Measurements from ENCODE around the gene RPP40.

Gene RPP40

DNA sequence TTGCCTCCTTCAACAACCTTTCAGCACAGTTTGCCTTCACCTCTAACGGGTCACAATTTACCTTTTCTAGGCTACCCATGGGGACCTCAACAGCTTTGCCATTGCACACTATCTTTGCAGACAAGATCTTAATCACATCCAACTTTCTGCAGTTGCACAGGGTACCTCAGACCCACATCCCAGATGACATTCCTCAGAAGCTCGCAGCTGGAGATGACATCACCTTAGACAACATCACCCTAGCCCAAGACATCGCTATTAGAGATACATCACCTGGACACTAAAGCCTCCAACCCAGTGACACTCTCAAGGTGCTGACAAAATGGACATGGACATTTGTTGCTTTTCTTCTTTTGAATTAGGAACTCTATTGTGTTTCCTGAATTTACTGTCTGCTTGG lies 38.6 kb upstream of the RPP40 start:
- Histone ChIP-seq H3K27me3 (ENCODE audit: insufficient read depth, low read length, poor library complexity) (no peaks in the 10 kb centered on the region), H4K20me1 (ENCODE audit: insufficient read depth, low read length) (no peaks in the 10 kb centered on the region), H3K36me3 (ENCODE audit: insufficient read depth, low read length) (no peaks in the 10 kb centered on the region), H3K79me2 (ENCODE audit: insufficient read depth, low read length) (no peaks in the 10 kb centered on the region), H3K27ac (ENCODE audit: low read length) (no peak overlapping the region), H3K4me1 (ENCODE audit: insufficient read depth, low read length) (no peaks in the 10 kb centered on the region), H3K9ac (ENCODE audit: low read depth, low read length) (no peak overlapping the region), H3K4me3 (ENCODE audit: low read depth in 1 of 2, low read length in 2 of 2) (no peak overlapping the region), H3K9me3 (ENCODE audit: insufficient read depth, low read length, severe bottlenecking) (no peaks in the 10 kb centered on the region), H3K4me2 (ENCODE audit: insufficient read depth, low read length) (no peak overlapping the region), H2AFZ (ENCODE audit: low read depth, low read length) (no peak overlapping the region)
- TF ChIP-seq, protein P1, sequence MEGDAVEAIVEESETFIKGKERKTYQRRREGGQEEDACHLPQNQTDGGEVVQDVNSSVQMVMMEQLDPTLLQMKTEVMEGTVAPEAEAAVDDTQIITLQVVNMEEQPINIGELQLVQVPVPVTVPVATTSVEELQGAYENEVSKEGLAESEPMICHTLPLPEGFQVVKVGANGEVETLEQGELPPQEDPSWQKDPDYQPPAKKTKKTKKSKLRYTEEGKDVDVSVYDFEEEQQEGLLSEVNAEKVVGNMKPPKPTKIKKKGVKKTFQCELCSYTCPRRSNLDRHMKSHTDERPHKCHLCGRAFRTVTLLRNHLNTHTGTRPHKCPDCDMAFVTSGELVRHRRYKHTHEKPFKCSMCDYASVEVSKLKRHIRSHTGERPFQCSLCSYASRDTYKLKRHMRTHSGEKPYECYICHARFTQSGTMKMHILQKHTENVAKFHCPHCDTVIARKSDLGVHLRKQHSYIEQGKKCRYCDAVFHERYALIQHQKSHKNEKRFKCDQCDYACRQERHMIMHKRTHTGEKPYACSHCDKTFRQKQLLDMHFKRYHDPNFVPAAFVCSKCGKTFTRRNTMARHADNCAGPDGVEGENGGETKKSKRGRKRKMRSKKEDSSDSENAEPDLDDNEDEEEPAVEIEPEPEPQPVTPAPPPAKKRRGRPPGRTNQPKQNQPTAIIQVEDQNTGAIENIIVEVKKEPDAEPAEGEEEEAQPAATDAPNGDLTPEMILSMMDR (IDR thresholded peaks at IDR 0.05; ENCODE audit: borderline replicate concordance, extremely low read depth, low read length, poor library complexity, severe bottlenecking), result no peak
- no peak for TF ChIP-seq EZH2 (IDR thresholded peaks at IDR 0.05; ENCODE audit: borderline replicate concordance, low read depth, low read length, severe bottlenecking)
- ATAC-seq (ENCODE audit: insufficient read depth, low read depth) (no peak), DNase-seq (no peak)

DNA sequence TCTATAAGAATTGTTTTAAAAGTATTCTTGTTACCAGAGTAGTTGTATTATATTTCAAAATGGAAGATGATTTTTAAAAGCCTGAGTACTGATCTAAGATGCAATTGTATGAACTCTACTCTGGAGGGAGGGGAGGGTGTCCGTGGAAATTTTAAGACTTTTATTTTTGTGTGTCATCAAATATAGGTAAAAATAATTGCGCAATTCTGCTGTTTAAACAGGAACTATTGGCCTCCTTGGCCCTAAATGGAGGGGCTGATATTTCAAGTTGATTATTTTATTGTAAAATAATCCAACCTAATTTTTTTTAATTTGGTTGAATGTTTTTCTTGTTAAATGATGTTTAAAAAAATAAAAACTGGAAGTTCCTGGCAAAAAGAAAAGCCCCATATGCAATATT lies 38.1 kb upstream of the RPP40 start:
- Histone ChIP-seq H3K27ac (ENCODE audit: low read length) (no peak overlapping the region), H3K9me3 (ENCODE audit: insufficient read depth, low read length, severe bottlenecking) (no peaks in the 10 kb centered on the region), H3K4me2 (ENCODE audit: insufficient read depth, low read length) (no peak overlapping the region), H3K9ac (ENCODE audit: low read depth, low read length) (no peak overlapping the region), H3K4me1 (ENCODE audit: insufficient read depth, low read length) (no peaks in the 10 kb centered on the region), H4K20me1 (ENCODE audit: insufficient read depth, low read length) (no peaks in the 10 kb centered on the region), H3K79me2 (ENCODE audit: insufficient read depth, low read length) (no peaks in the 10 kb centered on the region), H3K36me3 (ENCODE audit: insufficient read depth, low read length) (no peaks in the 10 kb centered on the region), H2AFZ (ENCODE audit: low read depth, low read length) (no peak overlapping the region), H3K4me3 (ENCODE audit: low read depth in 1 of 2, low read length in 2 of 2) (no peak overlapping the region), H3K27me3 (ENCODE audit: insufficient read depth, low read length, poor library complexity) (no peaks in the 10 kb centered on the region)
- no peak for TF ChIP-seq EZH2 (IDR thresholded peaks at IDR 0.05; ENCODE audit: borderline replicate concordance, low read depth, low read length, severe bottlenecking)
- TF ChIP-seq, protein P1 (IDR thresholded peaks at IDR 0.05; ENCODE audit: borderline replicate concordance, extremely low read depth, low read length, poor library complexity, severe bottlenecking), result no peak
- ATAC-seq (ENCODE audit: insufficient read depth, low read depth), result no peak
- DNase-seq, result no peak

DNA sequence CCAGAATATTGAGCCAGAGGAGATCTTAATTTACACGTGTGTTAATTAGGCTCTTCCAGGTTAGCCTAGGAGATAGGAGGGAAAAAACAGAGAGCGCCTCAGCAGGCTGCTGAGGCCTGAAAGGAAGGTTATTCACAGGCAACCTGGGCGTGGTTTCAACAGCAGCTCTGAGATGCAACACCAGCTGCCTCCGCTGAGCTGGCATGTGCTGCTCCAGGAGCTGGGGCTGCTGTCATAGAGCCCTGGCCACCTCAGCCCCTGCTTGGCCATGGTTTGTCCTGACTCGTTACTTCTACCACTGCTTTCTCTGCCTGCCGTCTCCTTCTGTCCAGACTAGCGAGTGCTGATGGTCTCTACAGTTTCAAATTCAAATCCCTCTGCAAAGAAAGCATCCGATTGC lies 32.4 kb upstream of the RPP40 start:
- Histone ChIP-seq H3K36me3 (ENCODE audit: insufficient read depth, low read length) (no peaks in the 10 kb centered on the region), H3K9me3 (ENCODE audit: insufficient read depth, low read length, severe bottlenecking) (no peaks in the 10 kb centered on the region), H3K4me3 (ENCODE audit: low read depth in 1 of 2, low read length in 2 of 2) (no peak overlapping the region), H3K9ac (ENCODE audit: low read depth, low read length) (no peak overlapping the region), H3K4me2 (ENCODE audit: insufficient read depth, low read length) (no peak overlapping the region), H2AFZ (ENCODE audit: low read depth, low read length) (no peak overlapping the region), H3K27me3 (ENCODE audit: insufficient read depth, low read length, poor library complexity) (no peaks in the 10 kb centered on the region), H3K79me2 (ENCODE audit: insufficient read depth, low read length) (no peaks in the 10 kb centered on the region), H4K20me1 (ENCODE audit: insufficient read depth, low read length) (no peaks in the 10 kb centered on the region), H3K27ac (ENCODE audit: low read length) (no peak overlapping the region), H3K4me1 (ENCODE audit: insufficient read depth, low read length) (no peaks in the 10 kb centered on the region)
- no peak for TF ChIP-seq EZH2 (IDR thresholded peaks at IDR 0.05; ENCODE audit: borderline replicate concordance, low read depth, low read length, severe bottlenecking)
- TF ChIP-seq, protein P1 (IDR thresholded peaks at IDR 0.05; ENCODE audit: borderline replicate concordance, extremely low read depth, low read length, poor library complexity, severe bottlenecking), result no peak
- ATAC-seq (ENCODE audit: insufficient read depth, low read depth) (no peak), DNase-seq (no peak)

DNA sequence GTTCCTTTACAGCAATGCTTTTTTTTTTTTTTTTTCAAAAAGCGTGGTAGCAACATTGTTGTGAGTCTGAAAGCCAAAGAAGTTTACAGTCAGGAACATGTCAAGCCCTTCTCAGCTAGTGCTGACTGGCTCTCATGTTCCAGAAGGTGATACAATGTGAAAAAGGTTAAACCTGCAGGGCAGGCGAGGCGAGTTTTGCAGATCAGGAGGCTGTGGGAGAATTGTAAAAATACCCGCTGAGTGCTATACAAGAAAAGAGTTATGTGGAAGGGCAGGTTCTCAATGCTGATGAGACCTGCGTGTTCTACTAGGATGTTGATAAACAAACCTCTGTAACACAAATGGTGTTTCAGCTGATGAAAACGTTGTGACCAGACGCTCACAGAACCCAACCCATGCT lies 30.9 kb upstream of the RPP40 start:
- Histone ChIP-seq H2AFZ (ENCODE audit: low read depth, low read length) (no peak overlapping the region), H3K27ac (ENCODE audit: low read length) (no peak overlapping the region), H3K4me2 (ENCODE audit: insufficient read depth, low read length) (no peak overlapping the region), H3K9ac (ENCODE audit: low read depth, low read length) (no peak overlapping the region), H3K9me3 (ENCODE audit: insufficient read depth, low read length, severe bottlenecking) (no peaks in the 10 kb centered on the region), H3K27me3 (ENCODE audit: insufficient read depth, low read length, poor library complexity) (no peaks in the 10 kb centered on the region), H3K79me2 (ENCODE audit: insufficient read depth, low read length) (no peaks in the 10 kb centered on the region), H3K4me3 (ENCODE audit: low read depth in 1 of 2, low read length in 2 of 2) (no peak overlapping the region), H3K36me3 (ENCODE audit: insufficient read depth, low read length) (no peaks in the 10 kb centered on the region), H3K4me1 (ENCODE audit: insufficient read depth, low read length) (no peaks in the 10 kb centered on the region), H4K20me1 (ENCODE audit: insufficient read depth, low read length) (no peaks in the 10 kb centered on the region)
- TF ChIP-seq, protein P1 (IDR thresholded peaks at IDR 0.05; ENCODE audit: borderline replicate concordance, extremely low read depth, low read length, poor library complexity, severe bottlenecking), result no peak
- TF ChIP-seq EZH2 (IDR thresholded peaks at IDR 0.05; ENCODE audit: borderline replicate concordance, low read depth, low read length, severe bottlenecking), result no peak
- no peak for ATAC-seq (ENCODE audit: insufficient read depth, low read depth)
- no peak for DNase-seq
